GM19239 (cell line): ENCODE results near the gene CSNK2A2.

Experiments used
- DNase-seq: peaks from one replicate; pipeline ENCODE4 v3.0.0; 2011; ENCODE audit warnings: low spot score; ENCODE audit not compliant: insufficient read length
- FAIRE-seq: peaks from 2 replicates; lab custom pipeline; 2011; peaks lifted over from hg19 to GRCh38; lab: Jason Lieb, UNC

Gene CSNK2A2

GRCh38 chr16:58200004-58200797 lies 2.3 kb upstream of the CSNK2A2 start:
- DNase-seq: no peak
- no peak for FAIRE-seq

GRCh38 chr16:58198803-58199411 lies 1.0 kb upstream of the CSNK2A2 start:
- DNase-seq: no peak
- no peak for FAIRE-seq

- FAIRE-seq (peak; percentile 14), DNase-seq (peak; percentile 24)
Observed at GRCh38 chr16:58197314-58198012, 443 bp downstream of the CSNK2A2 start.

GRCh38 chr16:58196898-58197313 lies 1.0 kb downstream of the CSNK2A2 start:
- peak; percentile 8 for DNase-seq
- FAIRE-seq: no peak

- FAIRE-seq (no peak), DNase-seq (no peak)
Observed at GRCh38 chr16:58195771-58196170, 2.1 kb downstream of the CSNK2A2 start.

- DNase-seq: no peak
Observed at GRCh38 chr16:58195344-58195743, 2.6 kb downstream of the CSNK2A2 start.

GRCh38 chr16:58194790-58195189 lies 3.1 kb downstream of the CSNK2A2 start:
- FAIRE-seq (no peak), DNase-seq (no peak)

More at GRCh38 chr16:58195344-58195743, 2.6 kb downstream of the CSNK2A2 start:
- FAIRE-seq: no peak

GRCh38 chr16:58187665-58188421 lies 10.1 kb downstream of the CSNK2A2 start:
- FAIRE-seq: no peak
- DNase-seq: no peak

- no peak for DNase-seq
- FAIRE-seq: peak; percentile 51
Observed at GRCh38 chr16:58187092-58187491, 10.8 kb downstream of the CSNK2A2 start.

GRCh38 chr16:58186176-58186944 lies 11.5 kb downstream of the CSNK2A2 start:
- no peak for DNase-seq
- FAIRE-seq: no peak

GRCh38 chr16:58177353-58177710 lies 20.6 kb downstream of the CSNK2A2 start:
- no peak for DNase-seq
- FAIRE-seq: no peak

- DNase-seq (no peak), FAIRE-seq (no peak)
Observed at GRCh38 chr16:58176608-58177352, 21.1 kb downstream of the CSNK2A2 start.

- no peak for DNase-seq
- no peak for FAIRE-seq
Observed at GRCh38 chr16:58170223-58170622, 27.7 kb downstream of the CSNK2A2 start.

- no peak for FAIRE-seq
Observed at GRCh38 chr16:58160855-58161254, 37.1 kb downstream of the CSNK2A2 start.

GRCh38 chr16:58158725-58159124 lies 39.2 kb downstream of the CSNK2A2 start:
- DNase-seq (no peak), FAIRE-seq (no peak)

More at GRCh38 chr16:58160855-58161254, 37.1 kb downstream of the CSNK2A2 start:
- DNase-seq: no peak

GRCh38 chr16:58157951-58158540 lies 39.9 kb downstream of the CSNK2A2 start:
- FAIRE-seq (no peak), DNase-seq (no peak)

- no peak for DNase-seq
- no peak for FAIRE-seq
Observed at GRCh38 chr16:58157239-58157638, 40.7 kb downstream of the CSNK2A2 start.

- FAIRE-seq (no peak), DNase-seq (no peak)
Observed at GRCh38 chr16:58155839-58156238, 42.1 kb downstream of the CSNK2A2 start.

- FAIRE-seq: no peak
Observed at GRCh38 chr16:58154345-58154744, 43.6 kb downstream of the CSNK2A2 start.

More at GRCh38 chr16:58154345-58154744, 43.6 kb downstream of the CSNK2A2 start:
- no peak for DNase-seq
